SK-MEL-5 (cell line): ENCODE data around the gene PAXIP1. TPM values are rescaled to one million over a fixed set of nuclear protein-coding genes. Genes with fewer than 3 reads are reported as not detected.
A peak's percentile ranks its signal among the peaks of the same experiment; 100 is the strongest.

Experiments used
- DNase-seq: peaks from one replicate; pipeline ENCODE4 v3.0.0-alpha.2; 2016; ENCODE audit warnings: low read depth, low spot score
- in situ Hi-C: cut with HindIII; loops from 2 replicates; pipeline ENCODE4 v1.10.0; 2016; ENCODE audit warnings: low sequenced_read_pairs, high pct_unique_total_duplicates, low pct_unique_long_range_greater_than_20kb
- total RNA-seq: library from RNA; depleted of rRNA; stranded (reverse); fragments of >200 nt; shearing (Covaris generic); gene quantifications from 2 replicates; pipeline ENCODE4 v1.2.3, GENCODE V29; 2014

Gene PAXIP1
- total RNA-seq, 1 experiment from 2014 or later = 18.0 TPM

DNA sequence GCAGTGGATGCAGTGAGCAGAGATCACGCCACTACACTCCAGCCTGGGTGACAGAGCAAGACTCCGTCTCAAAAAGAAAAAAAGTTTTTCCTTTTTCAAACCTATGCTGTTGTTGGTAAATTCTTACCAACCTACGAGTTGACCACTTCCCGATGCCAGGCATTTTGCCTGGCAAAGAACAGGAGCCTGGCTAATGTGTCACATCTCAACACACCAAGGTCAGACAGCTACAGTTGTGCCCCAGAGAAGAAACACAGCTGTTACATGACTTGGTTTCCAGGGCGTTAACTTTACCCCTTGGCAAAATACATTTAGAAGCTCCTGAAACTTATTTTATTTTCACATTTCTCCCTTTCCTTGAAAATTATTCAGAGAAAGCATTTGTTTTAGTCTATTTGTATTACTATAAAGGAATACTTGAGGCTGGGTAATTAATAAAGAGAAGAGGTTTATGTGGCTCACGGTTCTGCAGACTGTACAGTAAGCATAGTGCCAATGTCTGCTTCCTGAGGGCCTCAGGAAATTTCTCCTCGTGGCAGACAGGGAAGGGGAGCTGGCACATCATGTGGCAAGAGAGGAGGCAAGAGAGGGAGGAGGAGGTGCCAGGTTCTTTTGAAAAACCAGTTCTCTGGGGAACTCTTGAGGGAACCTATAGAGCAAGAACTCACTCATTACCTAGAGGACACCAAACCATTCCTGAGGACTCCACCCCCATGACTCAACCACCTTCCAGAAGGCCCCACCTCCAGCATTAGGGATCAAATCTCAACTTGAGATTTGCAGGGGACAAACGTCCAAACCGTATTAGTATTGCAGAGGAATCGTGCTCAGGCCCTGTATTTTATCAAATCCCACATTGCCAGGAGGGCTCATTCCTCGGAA is 83.3 kb downstream of the PAXIP1 start:
- DNase-seq = no peak
- in situ Hi-C loops = no loop called here

DNA sequence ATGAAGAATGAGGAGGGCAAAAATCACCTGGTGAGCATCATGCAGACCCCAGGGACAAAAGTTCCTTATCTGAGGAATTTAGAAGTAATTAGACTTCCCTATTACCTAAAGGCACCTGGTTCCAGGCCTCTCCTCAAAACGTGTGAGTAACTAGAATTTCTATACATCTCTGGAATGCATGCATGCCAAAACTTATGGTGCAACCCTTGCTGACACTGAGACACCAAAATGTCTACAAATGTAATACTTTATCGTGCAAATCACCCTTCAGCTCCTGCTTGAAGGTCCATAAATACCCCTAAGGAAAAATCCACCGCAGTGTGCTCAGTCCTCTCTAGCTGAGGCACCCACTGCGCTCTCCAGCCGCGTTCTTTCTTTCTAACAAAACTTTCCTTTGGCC is 84.2 kb downstream of the PAXIP1 start:
- DNase-seq = no peak
- in situ Hi-C loops = no loop called here

DNA sequence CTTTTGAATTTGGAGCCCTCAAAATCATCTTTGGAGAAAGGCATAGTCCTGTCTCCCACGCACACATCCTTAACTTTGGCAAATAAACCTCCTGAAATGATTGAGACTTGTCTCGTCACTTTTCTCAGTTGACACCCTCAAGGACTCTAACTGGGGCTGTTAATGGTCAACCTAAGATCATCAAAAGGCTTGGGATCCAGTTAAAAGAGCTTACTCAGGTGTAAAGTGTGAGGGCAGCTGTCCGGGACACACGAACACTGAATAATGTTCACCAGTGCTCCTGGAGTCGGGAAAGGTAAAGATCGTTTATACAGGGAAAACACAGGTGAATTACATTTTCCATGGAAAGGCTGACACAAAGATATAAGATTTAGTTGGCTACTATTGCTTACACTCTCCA is 84.7 kb downstream of the PAXIP1 start:
- no peak for DNase-seq
- in situ Hi-C loops = no loop called here

DNA sequence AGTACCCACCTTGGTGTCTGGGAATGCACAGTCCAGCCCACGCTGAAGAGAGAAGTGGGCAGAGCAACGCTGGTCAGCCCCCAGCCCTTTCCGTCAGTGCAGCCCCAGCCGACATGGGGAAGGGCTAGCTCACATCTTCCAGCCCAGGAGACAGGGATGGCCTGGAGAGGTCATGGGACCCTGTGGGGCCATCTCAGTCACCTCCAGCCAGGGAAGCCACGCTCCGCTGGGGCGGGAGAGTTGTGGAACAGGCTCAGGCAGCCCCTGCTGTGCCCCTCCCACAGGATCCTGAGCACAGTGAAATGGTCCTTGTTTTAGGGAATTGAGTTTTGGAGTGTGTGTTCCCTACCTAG is 85.1 kb downstream of the PAXIP1 start:
- in situ Hi-C loops = no loop called here
- no peak for DNase-seq

DNA sequence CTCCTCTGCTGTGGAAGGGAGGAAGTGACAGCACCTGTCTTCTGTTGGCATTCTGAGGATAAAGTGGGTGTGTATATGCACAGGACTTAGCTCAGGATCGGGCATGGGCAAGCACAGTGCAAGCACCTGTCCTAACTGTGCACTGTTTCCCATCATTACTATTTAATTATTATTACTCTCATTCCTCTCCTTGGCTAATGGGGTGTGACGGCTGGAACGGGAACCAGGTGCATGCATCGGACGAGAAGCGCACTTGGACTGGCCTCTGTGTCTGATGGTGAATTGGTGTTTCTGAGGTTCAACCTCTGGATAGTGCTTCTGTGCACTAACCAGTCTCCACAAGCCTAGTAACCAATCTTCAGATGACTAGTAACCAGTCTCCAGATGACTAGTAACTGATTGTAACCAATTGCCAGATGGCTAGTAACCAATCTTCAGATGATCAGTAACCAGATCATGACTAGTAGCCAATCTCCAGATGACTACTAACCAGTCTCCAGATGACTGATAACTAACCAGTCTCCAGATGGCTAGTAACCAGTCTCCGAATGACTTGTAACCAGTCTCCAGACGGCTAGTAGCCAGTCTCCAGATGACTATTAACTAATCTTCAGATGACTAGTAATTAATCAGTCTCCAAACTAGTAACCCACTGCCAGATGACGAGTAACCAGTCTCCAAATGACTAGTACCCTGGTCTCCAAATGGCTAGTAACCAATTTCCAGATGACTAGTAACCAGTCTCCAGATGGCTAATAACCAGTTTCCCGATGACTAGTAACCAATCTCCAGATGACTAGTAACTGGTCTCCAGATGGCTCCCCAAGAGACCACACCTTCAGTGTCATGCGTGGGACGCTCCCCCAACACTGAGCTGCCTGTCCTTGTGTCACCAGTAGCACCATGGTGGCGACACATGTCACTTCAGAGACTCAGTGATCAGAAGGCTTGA is 85.8 kb downstream of the PAXIP1 start:
- in situ Hi-C loops = no loop called here
- DNase-seq = no peak

DNA sequence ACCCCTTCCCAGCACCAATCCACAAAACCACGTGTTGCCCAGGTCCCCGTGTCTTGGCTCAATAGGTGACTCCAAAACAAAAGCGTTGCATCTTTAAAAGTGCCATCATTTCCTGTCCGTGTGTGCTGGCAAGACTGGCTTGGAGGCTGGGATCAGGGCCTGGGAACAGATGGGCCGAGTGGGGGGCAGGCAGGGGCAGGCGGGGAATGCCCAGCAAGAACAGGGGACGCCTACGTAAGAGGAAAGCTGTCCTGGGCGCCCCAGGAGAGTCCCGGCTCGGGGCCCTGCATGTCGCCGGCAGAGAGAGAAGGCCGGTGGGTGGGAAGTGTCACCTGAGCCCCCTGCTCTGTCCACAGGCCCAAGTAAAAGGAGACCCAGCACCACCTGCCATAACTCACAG is 86.5 kb downstream of the PAXIP1 start:
- DNase-seq = no peak
- in situ Hi-C loops = no loop called here

DNA sequence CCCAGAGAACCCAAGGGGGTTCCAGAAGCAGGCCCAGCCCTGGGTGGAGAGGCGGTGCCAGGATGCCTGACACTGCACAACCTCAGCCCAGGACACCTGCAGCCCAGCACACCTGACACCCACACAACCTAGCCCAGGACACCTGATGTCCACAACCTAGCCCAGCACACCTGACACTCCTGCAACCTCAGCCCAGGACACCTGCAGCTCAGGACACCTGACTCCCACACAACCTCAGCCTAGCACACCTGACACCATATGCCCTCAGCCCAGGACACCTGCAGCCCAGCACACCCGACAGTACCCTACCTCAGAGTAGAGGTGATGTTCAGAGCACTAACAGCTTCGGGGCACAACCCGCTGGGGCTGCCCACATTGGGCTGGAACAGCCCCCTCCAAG is 87.3 kb downstream of the PAXIP1 start:
- in situ Hi-C loops = no loop called here
- DNase-seq = no peak

DNA sequence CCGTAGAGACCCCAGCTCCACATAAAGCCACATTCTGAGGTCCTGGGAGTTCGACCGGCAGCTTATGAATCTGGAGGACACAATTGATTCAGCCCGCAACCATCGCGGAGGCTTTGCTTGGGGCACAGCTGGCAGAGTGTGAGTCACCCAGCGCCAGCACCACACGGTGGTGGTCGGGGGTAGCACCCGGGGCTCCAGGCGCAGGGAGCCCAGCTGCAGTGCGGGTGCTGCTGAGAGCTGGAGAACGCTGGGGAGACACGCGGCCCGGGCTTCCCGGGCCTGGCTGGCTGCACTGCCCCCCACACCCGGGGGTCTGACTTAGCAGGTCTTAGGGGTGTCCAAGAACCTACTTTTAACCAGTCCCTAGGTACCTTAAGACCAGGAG is 87.9 kb downstream of the PAXIP1 start:
- in situ Hi-C loops = no loop called here
- no peak for DNase-seq

DNA sequence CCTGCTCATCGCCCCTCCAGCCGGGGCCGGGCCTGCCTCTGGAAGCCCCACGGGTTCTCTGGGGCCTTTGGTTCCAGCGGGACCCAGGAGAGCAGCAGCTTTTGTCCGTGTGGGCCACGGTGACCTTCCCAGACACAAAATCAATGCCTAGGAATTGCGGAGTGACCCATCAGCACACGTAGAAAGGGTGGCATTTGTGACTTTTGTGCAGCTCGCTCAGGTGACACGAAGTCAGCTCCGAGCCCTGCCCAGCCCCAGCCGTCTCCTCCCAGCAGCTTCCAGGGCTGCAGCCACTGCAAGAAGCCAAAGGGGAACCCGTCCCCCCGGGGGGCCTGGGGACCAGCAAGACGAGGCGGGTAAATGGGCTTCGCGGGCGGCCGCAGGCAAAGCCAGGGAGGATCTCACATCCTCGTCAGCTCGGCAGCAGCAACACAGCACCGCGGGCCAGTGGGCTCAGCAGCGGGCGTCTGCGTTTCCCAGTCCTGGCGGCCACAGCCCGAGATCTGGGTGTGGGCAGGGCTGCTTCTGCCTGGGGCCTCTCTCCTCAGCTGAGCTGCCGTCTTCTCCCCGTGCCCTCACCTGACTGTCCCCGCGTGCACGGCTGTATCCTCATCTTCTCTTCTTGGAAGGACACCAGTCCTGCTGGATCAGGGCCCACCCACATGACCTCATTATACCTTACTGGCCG is 88.5 kb downstream of the PAXIP1 start:
- DNase-seq = no peak
- in situ Hi-C loops = no loop called here

DNA sequence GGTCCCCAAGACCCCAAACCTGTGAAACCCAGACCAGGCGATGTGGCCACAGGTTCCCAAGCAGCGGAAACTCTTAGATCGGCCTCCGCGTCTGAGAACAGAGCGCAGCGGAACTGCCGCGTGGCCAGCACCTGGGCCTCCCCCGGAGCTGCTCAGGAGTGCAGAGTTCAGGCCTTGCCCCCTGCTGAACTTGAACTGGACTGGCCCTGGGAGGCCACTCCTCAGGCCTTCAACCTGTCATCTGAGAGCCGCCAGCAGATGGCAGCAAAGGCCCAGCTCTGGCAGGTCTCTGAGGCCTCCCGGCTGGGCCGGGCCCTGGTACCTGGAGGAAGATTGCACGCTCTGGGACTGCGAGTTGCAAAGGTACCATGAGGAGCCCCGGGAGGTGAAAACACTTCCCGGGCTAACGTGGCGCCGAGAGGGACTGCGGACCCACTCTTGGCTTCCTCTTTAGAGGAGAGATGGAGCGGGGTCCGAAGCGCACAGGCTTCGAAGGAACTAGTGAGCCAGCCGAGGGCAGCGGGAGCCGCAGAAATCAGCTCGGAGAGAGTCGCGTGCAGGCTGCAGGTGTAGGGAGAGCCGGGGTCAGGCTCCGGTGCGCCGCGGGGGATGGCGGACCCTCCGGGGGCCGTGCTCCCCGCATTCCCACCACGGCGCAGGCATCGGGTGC is 89.2 kb downstream of the PAXIP1 start:
- in situ Hi-C loops = no loop called here
- DNase-seq = peak; percentile 87

DNA sequence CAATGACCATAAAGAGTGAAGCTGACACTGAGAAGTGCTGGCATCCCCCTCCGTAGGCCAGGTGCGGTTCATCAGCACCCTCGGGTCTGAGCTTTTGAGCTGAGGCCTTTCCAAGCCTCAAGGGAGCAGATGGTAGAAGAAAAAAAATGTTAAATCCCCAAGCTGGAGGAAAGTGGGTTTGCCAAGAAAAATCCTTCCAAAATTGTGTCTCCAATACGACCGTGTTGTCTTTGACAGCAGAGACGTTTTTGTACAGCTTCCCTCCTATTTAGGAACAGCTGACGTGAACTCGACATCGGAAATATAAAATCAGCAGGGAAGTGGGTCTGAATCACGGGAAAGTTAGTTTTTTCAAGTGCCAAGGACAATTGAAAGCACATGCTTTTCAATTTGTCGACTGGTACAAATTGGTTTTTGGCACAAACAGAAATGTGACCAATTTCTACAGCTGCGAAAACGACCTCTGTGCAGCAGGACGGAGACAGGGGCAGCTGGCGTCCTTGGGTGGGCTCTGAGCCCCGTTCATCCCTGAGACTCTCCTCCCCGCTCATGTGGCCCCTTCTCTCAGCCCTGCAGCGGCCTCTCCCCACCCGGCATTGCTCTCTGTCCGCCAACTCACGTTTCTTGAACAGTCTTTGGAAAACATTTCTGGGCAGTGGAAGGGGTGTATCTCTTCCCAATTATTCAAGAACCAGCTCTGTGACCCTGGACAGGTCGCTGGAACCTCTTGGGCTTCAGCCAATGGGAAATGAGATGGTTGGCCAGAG is 89.9 kb downstream of the PAXIP1 start:
- in situ Hi-C loops = no loop called here
- DNase-seq = no peak

DNA sequence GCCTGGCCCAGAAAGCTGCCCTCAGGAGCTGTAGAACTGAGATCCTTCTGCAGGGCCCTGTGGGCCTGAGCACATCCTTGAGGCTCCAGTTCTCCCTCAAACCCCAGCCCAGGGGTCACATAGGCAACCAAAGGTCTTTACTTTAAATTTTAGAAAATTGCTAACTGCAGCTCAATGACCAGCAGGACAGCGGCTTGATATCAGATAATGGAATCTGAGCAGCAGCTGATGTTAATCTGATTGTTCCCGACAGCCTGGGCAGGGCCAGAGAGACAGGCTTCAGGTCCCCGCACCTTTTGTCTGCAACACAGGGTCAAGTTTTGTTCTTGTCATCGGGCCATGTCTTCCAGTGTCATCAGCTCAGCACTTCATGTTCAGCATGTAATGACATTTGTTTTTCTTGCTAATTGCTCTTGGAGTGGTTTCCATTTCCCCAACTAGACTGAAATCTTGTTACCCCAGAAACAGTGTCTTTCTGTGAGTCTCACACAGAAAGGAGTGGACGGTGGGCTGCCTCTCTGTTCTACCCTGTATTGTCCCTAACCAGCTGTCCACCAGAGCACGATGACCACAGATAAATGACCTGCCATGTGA is 91.0 kb downstream of the PAXIP1 start:
- in situ Hi-C loops = no loop called here
- DNase-seq = no peak

DNA sequence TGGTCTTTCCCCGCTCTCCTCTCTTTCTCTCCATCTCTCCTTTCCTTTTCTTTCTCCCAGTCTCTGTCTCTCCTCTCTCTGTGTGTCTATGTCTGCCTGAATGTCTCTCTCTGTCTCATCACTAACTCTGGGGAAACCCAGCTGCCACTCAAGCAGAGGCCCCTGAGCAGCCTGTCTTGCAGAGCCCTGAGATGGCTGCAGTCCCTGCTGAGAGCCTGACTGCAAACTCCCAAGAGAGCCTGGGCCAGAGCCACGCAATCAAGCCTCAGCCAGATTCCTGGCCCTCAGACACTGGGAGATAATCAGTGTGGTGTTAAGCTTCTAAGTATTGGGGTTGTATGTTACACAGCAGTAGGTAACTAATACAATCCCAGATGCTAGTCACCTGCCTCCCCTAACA is 91.5 kb downstream of the PAXIP1 start:
- no peak for DNase-seq
- in situ Hi-C loops = no loop called here

DNA sequence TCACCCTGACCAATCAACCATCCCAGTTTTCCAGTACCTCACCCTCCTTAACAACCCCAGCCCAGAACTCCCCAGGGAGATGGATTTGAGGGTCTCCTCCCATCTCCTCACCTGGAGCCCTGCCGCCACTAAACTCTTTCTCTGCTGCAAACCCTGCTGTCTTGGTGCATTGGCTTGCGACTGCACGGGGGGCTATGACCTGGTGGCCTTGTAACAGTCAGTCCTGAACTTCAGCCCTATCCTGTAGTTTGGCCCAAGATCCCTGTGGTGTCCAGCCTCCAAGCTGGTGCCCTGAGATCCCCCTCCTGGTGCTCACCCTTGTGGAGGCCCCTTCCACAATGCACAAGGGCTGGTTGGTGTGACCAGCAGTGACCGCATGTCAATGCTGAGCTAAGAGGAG is 91.9 kb downstream of the PAXIP1 start:
- DNase-seq = no peak
- in situ Hi-C loops = no loop called here

DNA sequence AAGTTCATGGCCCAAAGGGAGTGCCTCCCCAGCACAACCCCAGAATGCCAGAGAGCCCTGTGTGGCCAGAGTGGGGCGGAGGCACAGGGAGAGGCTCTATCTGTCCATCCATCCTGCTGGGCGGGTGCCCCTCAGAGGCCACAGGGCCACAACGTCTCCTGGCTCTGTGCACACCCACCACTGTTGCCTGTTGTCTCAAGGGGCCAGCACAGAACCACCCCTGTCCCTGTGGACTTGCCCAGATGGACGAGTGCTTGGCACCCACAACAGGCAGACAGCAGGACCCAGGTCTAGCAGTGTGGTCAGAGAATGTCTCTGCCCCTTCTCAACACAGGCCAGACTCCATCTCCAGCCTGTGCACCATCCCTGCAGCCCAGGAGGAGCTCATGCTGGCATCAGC is 92.8 kb downstream of the PAXIP1 start:
- DNase-seq = no peak
- in situ Hi-C loops = no loop called here

DNA sequence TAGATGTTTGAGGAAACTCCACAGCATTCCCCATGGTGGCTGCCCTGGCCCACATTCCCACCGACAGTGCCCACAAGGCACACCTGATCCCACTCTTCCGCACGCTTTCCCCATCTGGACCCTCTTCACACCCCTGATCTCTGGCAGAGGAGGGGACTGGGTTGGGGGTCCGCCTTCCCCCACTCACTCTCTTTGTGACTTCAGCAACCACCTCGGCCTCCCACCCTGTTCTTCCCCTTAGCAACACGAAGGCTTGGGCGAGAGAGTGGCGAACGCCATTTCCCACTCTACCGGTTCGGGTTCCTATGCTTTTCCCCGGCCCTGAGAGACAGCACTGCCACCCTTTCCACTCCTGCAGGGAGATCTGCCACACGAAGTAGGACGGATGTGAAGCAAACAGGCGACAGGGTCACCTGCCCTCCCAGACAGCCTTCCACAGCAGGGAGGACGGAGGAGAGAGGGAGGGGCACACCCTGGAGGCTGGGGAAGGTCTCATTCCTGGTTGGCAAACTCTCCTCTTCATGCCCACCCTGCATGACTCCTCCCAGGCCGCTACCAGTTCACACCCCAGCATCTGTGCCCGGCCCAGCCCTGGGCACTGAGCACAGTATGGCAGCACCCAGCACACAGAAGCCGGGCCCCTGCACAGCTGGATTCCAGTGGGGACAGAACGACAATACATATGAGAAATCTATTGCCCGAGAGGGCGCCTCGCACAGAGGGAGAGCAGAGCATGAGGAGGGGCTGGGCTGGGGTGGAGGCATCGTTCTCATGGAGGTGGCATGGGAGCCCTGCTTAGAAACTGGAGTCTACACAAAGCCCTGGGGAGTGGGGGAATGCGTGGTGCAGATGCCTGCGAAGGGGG is 93.5 kb downstream of the PAXIP1 start:
- in situ Hi-C loops = no loop called here

More for the DNA sequence above, 93.5 kb downstream of the PAXIP1 start:
- DNase-seq = no peak
